K562 (cell line): ENCODE results near the gene NCR1. TPM values are rescaled to one million over a fixed set of nuclear protein-coding genes. Genes with fewer than 3 reads are reported as not detected.
"Not testable (repeated sequence)": the region's sequence is repeated elsewhere in the genome, so short reads cannot be mapped to it uniquely, and the experiment has no call there.

Experiments used
- ATAC-seq: fragments of 200-7000 bp; cut with Tn5 transposase; 3 replicates; pipeline ENCODE4 v1.9.1; 2020; ENCODE audit warnings: moderate library complexity
- BruUV-seq: library from RNA; stranded (reverse); fragments of 400-500 nt; replicated peaks from 2 replicates; lab custom pipeline; 2021; lab: Mats Ljungman, UMichigan
- CTCF ChIA-PET: fragments of 300-600 bp; formaldehyde crosslinking; extraction: SDS; loops from one replicate; lab custom pipeline; 2021; ENCODE audit warnings: low intra/inter-chr PET ratio; lab: Yijun Ruan, JAX
- POLR2A ChIA-PET: fragments of 300-600, 350-650 bp; sonication (Branson Sonifier 250); formaldehyde crosslinking; extraction: SDS; loops from one replicate; lab custom pipeline; 2021; ENCODE audit warnings: antibody characterized with exemption, inconsistent platforms; lab: Yijun Ruan, JAX
- DNase-seq, 4 experiments: peaks; one replicate each; pipeline versions ENCODE4 v3.0.0 to v3.0.0-alpha.2; 2011 to 2018; ENCODE audit warnings: low spot score in 3 of 4, mixed read lengths in 3 of 4; ENCODE audit errors: extremely low read depth in 1 of 4
- FAIRE-seq: peaks from 2 replicates; lab custom pipeline; 2011; peaks lifted over from hg19 to GRCh38; lab: Jason Lieb, UNC
- H2AFZ ChIP-seq: 2 replicates; pipeline ENCODE4 v1.6.0; 2011; ENCODE audit warnings: low read depth, low read length, control low read depth, inconsistent platforms
- H3K27ac ChIP-seq: fragments of 200-600 bp; 3 replicates; pipeline ENCODE4 v1.8.0; 2011; ENCODE audit warnings: low read depth, mild to moderate bottlenecking, control low read depth, inconsistent platforms, low read length, moderate library complexity, mixed read lengths; ENCODE audit errors: extremely low read depth
- H3K27me3 ChIP-seq, 2 experiments: fragments of 300-600 bp in 1 of 2; 2 replicates in 1 of 2; 3 replicates in 1 of 2; pipeline versions ENCODE4 v1.6.0 to v1.8.0; 2011; ENCODE audit warnings: inconsistent platforms in 2 of 2, low read length in 2 of 2, mild to moderate bottlenecking in 1 of 2, mixed read lengths in 1 of 2, moderate library complexity in 1 of 2; ENCODE audit not compliant: control insufficient read depth in 2 of 2, insufficient read depth in 2 of 2
- H3K36me3 ChIP-seq: fragments of 300-600 bp; 3 replicates; pipeline ENCODE4 v1.8.0; 2011; ENCODE audit warnings: mild to moderate bottlenecking, low read length, inconsistent platforms; ENCODE audit not compliant: control insufficient read depth, insufficient read depth
- H3K4me1 ChIP-seq, 2 experiments: fragments of 200-600 bp in 1 of 2; replicated peaks in 1 of 2; 2 replicates in 1 of 2; 3 replicates in 1 of 2; pipeline versions ENCODE4 v1.5.1 to v1.8.0; 2011; ENCODE audit warnings: inconsistent platforms in 2 of 2, low read length in 2 of 2, mild to moderate bottlenecking in 1 of 2, mixed read lengths in 1 of 2, moderate library complexity in 1 of 2; ENCODE audit not compliant: control insufficient read depth in 2 of 2, insufficient read depth in 2 of 2
- H3K4me2 ChIP-seq: 2 replicates; pipeline ENCODE4 v1.6.1; 2011; ENCODE audit warnings: low read length, control low read depth, inconsistent platforms, mixed read lengths; ENCODE audit not compliant: insufficient read depth
- H3K4me3 ChIP-seq: fragments of 200-600 bp; sonication (generic), shearing (Covaris generic); 2 replicates; pipeline ENCODE4 v1.5.1; 2016; ENCODE audit warnings: control low read depth, inconsistent platforms
- H3K79me2 ChIP-seq: fragments of 200-600 bp; 3 replicates; pipeline ENCODE4 v1.8.0; 2011; ENCODE audit warnings: low read length, inconsistent platforms; ENCODE audit not compliant: control insufficient read depth, insufficient read depth
- H3K9ac ChIP-seq, 2 experiments: 2 replicates each; pipeline versions ENCODE4 v1.6.0 to v1.6.1; 2011; ENCODE audit warnings: low read depth in 2 of 2, low read length in 2 of 2, control low read depth in 1 of 2, inconsistent platforms in 1 of 2, mild to moderate bottlenecking in 1 of 2, mixed read lengths in 1 of 2; ENCODE audit not compliant: insufficient read depth in 1 of 2
- H3K9me1 ChIP-seq: one replicate; pipeline ENCODE4 v1.6.0; 2011; ENCODE audit warnings: inconsistent platforms, mild to moderate bottlenecking, low read length, moderate library complexity; ENCODE audit not compliant: control insufficient read depth, insufficient read depth
- H3K9me3 ChIP-seq: replicated peaks from 2 replicates; pipeline ENCODE4 v1.5.1; 2011; ENCODE audit warnings: low read depth, low read length, inconsistent platforms; ENCODE audit not compliant: control insufficient read depth, insufficient read depth
- H4K20me1 ChIP-seq: replicated peaks from 2 replicates; pipeline ENCODE4 v1.6.1; 2011; ENCODE audit warnings: low read length, inconsistent platforms, mixed read lengths; ENCODE audit not compliant: control insufficient read depth, insufficient read depth
- CCNT2 ChIP-seq: IDR thresholded peaks from 2 replicates; pipeline ENCODE4 v1.6.1; 2011; ENCODE audit warnings: borderline replicate concordance, low read depth, mild to moderate bottlenecking, moderate library complexity, mixed read lengths, low read length; ENCODE audit not compliant: insufficient read length; ENCODE audit errors: extremely low read depth
- EWSR1 ChIP-seq: fragments of 450-650 bp; IDR thresholded peaks from 2 replicates; pipeline ENCODE4 v1.6.1; 2018; ENCODE audit warnings: borderline replicate concordance, mild to moderate bottlenecking, low read depth, moderate library complexity; ENCODE audit not compliant: partially characterized antibody
- EZH2 ChIP-seq: IDR thresholded peaks from 2 replicates; pipeline ENCODE4 v1.6.1; 2012; ENCODE audit warnings: low read depth, mild to moderate bottlenecking, inconsistent platforms, low read length, borderline replicate concordance
- RBFOX2 ChIP-seq: fragments of 200-400 bp; formaldehyde crosslinking; IDR thresholded peaks from 2 replicates; pipeline ENCODE4 v1.6.1; 2017; ENCODE audit warnings: low read depth, mild to moderate bottlenecking, low read length, moderate library complexity
- RFX7 ChIP-seq: fragments of 250-450 bp; sonication (Bioruptor Pico); IDR thresholded peaks from 2 replicates; pipeline ENCODE4 v1.5.1; 2021; ENCODE audit warnings: mild to moderate bottlenecking
- STAT5B ChIP-seq: fragments of 250-450 bp; sonication (Bioruptor Pico); IDR thresholded peaks from 2 replicates; pipeline ENCODE4 v1.8.0; 2021; ENCODE audit warnings: mild to moderate bottlenecking, inconsistent platforms
- TCF7 ChIP-seq: sonication (generic); IDR thresholded peaks from 2 replicates; pipeline ENCODE4 v1.6.1; 2016; ENCODE audit warnings: antibody characterized with exemption, borderline replicate concordance
- ZC3H8 ChIP-seq: fragments of 450-650 bp; IDR thresholded peaks from 2 replicates; pipeline ENCODE4 v1.6.1; 2017
- ZFP36 ChIP-seq: fragments of 150-350 bp; IDR thresholded peaks from 2 replicates; pipeline ENCODE4 v1.6.1; 2018; ENCODE audit warnings: low read length, low read depth; ENCODE audit not compliant: partially characterized antibody
- WGBS: fragments of 100-300 bp; shearing (Covaris generic); methylation state at CpG from one replicate; pipeline ENCODE4 v1.1.6; 2016; ENCODE audit warnings: low coverage, mixed read lengths; ENCODE audit not compliant: insufficient coverage; ENCODE audit errors: missing lambda C conversion rate; 5-methylcytosine and 5-hydroxymethylcytosine counted together
- in situ Hi-C: fragments of 300-500 bp; cut with MboI; formaldehyde crosslinking; loops from 4 replicates; pipeline ENCODE4 v1.15.0; 2018; ENCODE audit warnings: inconsistent platforms, mixed read lengths
- intact Hi-C: fragments of 100-400 bp; cut with micrococcal nuclease; formaldehyde crosslinking; loops from 2 replicates; pipeline ENCODE4 v1.14.2; 2022
- polyA plus RNA-seq, 8 experiments: library from polyadenylated mRNA; depleted of rRNA in 4 of 8; stranded (reverse) in 5 of 8; unstranded in 3 of 8; fragments of >200 nt; fragmentation: Nextera tagmentation in 2 of 8; fragmentation: Illumina TruSeq in 1 of 8; extraction: Ambion mirVana in 2 of 8; extraction: Trizol in 1 of 8; gene quantifications; 2 replicates each; pipeline versions ENCODE4 v1.2.1 to v1.2.3, GENCODE V29; 2011 to 2014; ENCODE audit warnings: inconsistent platforms in 1 of 8, missing spikeins in 1 of 8
- total RNA-seq, 7 experiments: library from RNA; depleted of rRNA in 6 of 7; stranded (reverse); fragments of >200 nt in 6 of 7; fragmentation: Illumina TruSeq in 2 of 7; extraction: Trizol in 2 of 7; gene quantifications; 2 replicates each; pipeline versions ENCODE4 v1.2.1 to v1.2.3, GENCODE V29; 2011 to 2021; ENCODE audit warnings: low replicate concordance in 1 of 7
- TF ChIP-seq, protein P1 (sequence below): fragments of 250-450 bp; sonication (Bioruptor Pico); IDR thresholded peaks from 2 replicates; pipeline ENCODE4 v1.9.0; 2021; ENCODE audit warnings: mild to moderate bottlenecking
- TF ChIP-seq, protein P2 (sequence below): fragments of 450-650 bp; IDR thresholded peaks from 2 replicates; pipeline ENCODE4 v1.6.1; 2016; ENCODE audit warnings: antibody characterized with exemption
- TF ChIP-seq, protein P3 (sequence below): fragments of 450-650 bp; IDR thresholded peaks from 2 replicates; pipeline ENCODE4 v1.6.1; 2016; ENCODE audit warnings: low read depth, mild to moderate bottlenecking, moderate library complexity

NCR1 gene
- total and polyA plus RNA-seq, 9 of the 15 experiments (the other 6 are each of a cell fraction or from before 2014, with no cell fraction given): 0.25 to 3.1 (median 1.2) TPM

DNA sequence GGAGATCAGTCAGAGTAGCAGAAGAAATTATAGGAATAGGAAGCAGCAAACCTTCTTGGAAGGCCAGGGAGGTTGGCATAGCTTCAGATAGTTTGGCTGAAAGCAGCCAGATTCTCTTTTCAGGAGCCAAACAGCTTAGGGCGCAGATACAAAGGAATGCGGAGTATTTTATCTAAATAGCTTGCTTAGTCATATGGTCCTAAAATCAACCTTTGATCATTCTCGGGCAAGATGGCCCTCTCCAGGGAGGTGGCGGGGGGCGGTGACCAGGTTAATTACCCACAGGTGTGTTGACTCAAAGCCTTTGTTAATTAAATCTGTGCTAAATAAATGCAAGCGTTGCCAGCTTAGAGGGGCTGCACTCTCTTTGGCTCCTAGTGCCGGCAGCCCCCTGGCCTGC is 12.5 kb upstream of the NCR1 start (continued):
- TF ChIP-seq, protein P1, sequence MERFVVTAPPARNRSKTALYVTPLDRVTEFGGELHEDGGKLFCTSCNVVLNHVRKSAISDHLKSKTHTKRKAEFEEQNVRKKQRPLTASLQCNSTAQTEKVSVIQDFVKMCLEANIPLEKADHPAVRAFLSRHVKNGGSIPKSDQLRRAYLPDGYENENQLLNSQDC (CRISPR knock-in tag): no peak
- TF ChIP-seq EZH2 (no peak), ZC3H8 (no peak)

DNA sequence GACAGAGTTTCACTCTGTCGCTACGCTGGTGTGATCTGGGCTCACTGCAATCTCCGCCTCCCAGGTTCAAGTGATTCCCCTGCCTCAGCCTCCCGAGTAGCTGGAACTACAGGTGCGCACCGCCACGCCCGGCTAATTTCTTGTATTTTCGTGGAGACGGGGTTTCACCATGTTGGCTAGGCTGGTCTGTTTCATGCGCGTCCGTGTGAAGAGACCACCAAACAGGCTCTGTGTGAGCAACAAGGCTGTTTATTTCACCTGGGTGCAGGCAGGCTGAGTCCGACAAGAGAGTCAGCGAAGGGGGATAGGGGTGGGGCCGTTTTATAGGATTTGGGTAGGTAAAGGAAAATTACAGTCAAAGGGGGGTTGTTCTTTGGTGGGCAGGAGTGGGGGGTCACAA is 11.8 kb upstream of the NCR1 start:
- H3K27ac ChIP-seq, H4K20me1 ChIP-seq, H3K36me3 ChIP-seq, BruUV-seq, H3K27me3 ChIP-seq, H3K9ac ChIP-seq, H3K79me2 ChIP-seq, in situ Hi-C loops, ATAC-seq, H3K4me2 ChIP-seq, H2AFZ ChIP-seq, FAIRE-seq, H3K9me3 ChIP-seq, H3K4me3 ChIP-seq, DNase-seq, H3K9me1 ChIP-seq, POLR2A ChIA-PET, intact Hi-C loops, H3K4me1 ChIP-seq: not testable (repeated sequence)
- 45% methylated on average over 16 of the region's 16 CpGs for WGBS
- CTCF ChIA-PET: interaction anchor here (0.6 to 0.7 kb wide), 2 partner anchors 25 to 569 kb away, joined by 3 read pairs; no protein-coding TSS in a partner anchor

DNA sequence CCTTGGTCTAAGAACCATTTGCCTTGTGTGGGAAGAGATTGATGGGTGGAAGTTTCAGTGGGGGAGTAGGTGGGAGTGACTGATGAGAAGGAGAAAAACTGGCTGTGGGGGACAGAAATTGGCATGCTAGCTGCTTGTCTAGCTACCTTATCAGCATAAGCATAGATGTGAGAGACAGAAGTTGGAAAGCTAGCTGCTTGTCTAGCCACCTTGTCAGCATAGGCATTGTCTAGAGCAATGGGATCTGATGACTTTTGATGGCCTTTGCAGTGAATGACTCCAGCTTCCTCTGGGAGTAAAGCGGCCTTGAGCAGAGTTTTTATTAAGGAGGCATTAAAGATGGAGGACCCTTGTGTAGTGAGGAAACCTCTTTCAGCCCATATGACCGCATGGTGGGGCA is 9.9 kb upstream of the NCR1 start:
- CTCF ChIA-PET: interaction anchor here (0.6 kb wide), 1 partner anchor 238 kb away, joined by 5 read pairs; no protein-coding TSS in a partner anchor
- Histone ChIP-seq H3K9me3 (no peaks in the 10 kb centered on the region), H4K20me1 (no peaks in the 10 kb centered on the region), H3K36me3 (no peaks in the 10 kb centered on the region), H3K9ac (no peak overlapping the region), H3K79me2 (no peaks in the 10 kb centered on the region), H2AFZ (no peak overlapping the region), H3K27ac (no peak overlapping the region), H3K27me3 (no peaks in the 10 kb centered on the region), H3K4me3 (no peak overlapping the region), H3K4me1 (peaks cover 0 to 4% of the 10 kb centered on the region in 2 experiments; a peak in 3 of 5 replicates), H3K4me2 (no peak overlapping the region), H3K9me1 (no peaks in the 10 kb centered on the region)
- DNase-seq: peak in 1 of 4 experiments; percentile 28
- intact Hi-C loops (no loop called here), in situ Hi-C loops (no loop called here)
- no TSS peak for BruUV-seq
- no peak for FAIRE-seq
- POLR2A ChIA-PET: interaction anchor here (0.6 kb wide), 1 partner anchor 591 kb away, joined by 3 read pairs; no protein-coding TSS in a partner anchor
- ATAC-seq: no peak
- WGBS: 36% methylated on average over 2 of the region's 2 CpGs
- TF ChIP-seq RFX7 (CRISPR knock-in tag) (no peak), CCNT2 (no peak), RBFOX2 (no peak), TCF7 (no peak), ZFP36 (no peak), EWSR1 (no peak), STAT5B (CRISPR knock-in tag) (no peak)
- TF ChIP-seq, protein P2, sequence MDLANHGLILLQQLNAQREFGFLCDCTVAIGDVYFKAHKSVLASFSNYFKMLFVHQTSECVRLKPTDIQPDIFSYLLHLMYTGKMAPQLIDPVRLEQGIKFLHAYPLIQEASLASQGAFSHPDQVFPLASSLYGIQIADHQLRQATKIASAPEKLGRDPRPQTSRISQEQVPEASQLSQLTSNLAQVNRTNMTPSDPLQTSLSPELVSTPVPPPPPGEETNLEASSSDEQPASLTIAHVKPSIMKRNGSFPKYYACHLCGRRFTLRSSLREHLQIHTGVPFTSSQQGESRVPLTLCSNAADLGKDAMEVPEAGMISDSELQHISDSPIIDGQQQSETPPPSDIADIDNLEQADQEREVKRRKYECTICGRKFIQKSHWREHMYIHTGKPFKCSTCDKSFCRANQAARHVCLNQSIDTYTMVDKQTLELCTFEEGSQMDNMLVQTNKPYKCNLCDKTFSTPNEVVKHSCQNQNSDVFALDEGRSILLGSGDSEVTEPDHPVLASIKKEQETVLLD: no peak
- TF ChIP-seq, protein P3, sequence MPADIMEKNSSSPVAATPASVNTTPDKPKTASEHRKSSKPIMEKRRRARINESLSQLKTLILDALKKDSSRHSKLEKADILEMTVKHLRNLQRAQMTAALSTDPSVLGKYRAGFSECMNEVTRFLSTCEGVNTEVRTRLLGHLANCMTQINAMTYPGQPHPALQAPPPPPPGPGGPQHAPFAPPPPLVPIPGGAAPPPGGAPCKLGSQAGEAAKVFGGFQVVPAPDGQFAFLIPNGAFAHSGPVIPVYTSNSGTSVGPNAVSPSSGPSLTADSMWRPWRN: no peak
